A549 (cell line): ENCODE measurements around the gene RBMS3.

Experiments
- BCL3 ChIP-seq: fragments of >200 bp; sonication (Bioruptor Twin); formaldehyde crosslinking; IDR thresholded peaks from 3 replicates; pipeline ENCODE4 v1.6.1; 2016
- CBX8 ChIP-seq: fragments of 200-600 bp; sonication (generic); IDR thresholded peaks from 2 replicates; pipeline ENCODE4 v1.6.1; 2016
- CHD4 ChIP-seq: fragments of 200-600 bp; sonication (generic); IDR thresholded peaks from 2 replicates; pipeline ENCODE4 v1.6.1; 2016; ENCODE audit warnings: antibody characterized with exemption, mild to moderate bottlenecking, borderline replicate concordance
- CTCF ChIP-seq: fragments of >200 bp; sonication (Bioruptor Twin); formaldehyde crosslinking; IDR thresholded peaks from 3 replicates; pipeline ENCODE4 v1.5.1; 2016
- HMGXB4 ChIP-seq: fragments of 250-450 bp; sonication (Bioruptor Pico); IDR thresholded peaks from 2 replicates; pipeline ENCODE4 v1.5.0; 2021; ENCODE audit warnings: mild to moderate bottlenecking, moderate library complexity, borderline replicate concordance
- HOXA7 ChIP-seq: fragments of 250-450 bp; sonication (Bioruptor Pico); IDR thresholded peaks from 2 replicates; pipeline ENCODE4 v1.5.0; 2020; ENCODE audit warnings: mild to moderate bottlenecking, moderate library complexity
- HOXB5 ChIP-seq: fragments of 250-450 bp; sonication (Bioruptor Pico); IDR thresholded peaks from 2 replicates; pipeline ENCODE4 v1.5.0; 2020; ENCODE audit warnings: mild to moderate bottlenecking, moderate library complexity
- KDM1A ChIP-seq: fragments of 200-600 bp; sonication (generic); IDR thresholded peaks from 2 replicates; pipeline ENCODE4 v1.6.1; 2016; ENCODE audit warnings: low read depth, mild to moderate bottlenecking
- MAFK ChIP-seq: fragments of 450-650 bp; IDR thresholded peaks from 2 replicates; pipeline ENCODE4 v1.6.1; 2014; ENCODE audit not compliant: partially characterized antibody
- PHF8 ChIP-seq: fragments of 200-600 bp; sonication (generic); IDR thresholded peaks from 2 replicates; pipeline ENCODE4 v1.6.1; 2016; ENCODE audit warnings: low read depth, mild to moderate bottlenecking, antibody characterized with exemption, moderate library complexity, borderline replicate concordance
- RARB ChIP-seq: fragments of 250-450 bp; sonication (Bioruptor Pico); IDR thresholded peaks from 2 replicates; pipeline ENCODE4 v1.8.0; 2021; ENCODE audit warnings: mild to moderate bottlenecking, moderate library complexity
- ZSCAN20 ChIP-seq: fragments of 250-450 bp; sonication (Bioruptor Pico); IDR thresholded peaks from 2 replicates; pipeline ENCODE4 v1.8.0; 2022; ENCODE audit warnings: mild to moderate bottlenecking, moderate library complexity
- TF ChIP-seq, protein P1 (sequence below): fragments of 200-600 bp; sonication (generic); IDR thresholded peaks from 2 replicates; pipeline ENCODE4 v1.6.1; 2016; ENCODE audit warnings: antibody characterized with exemption, mild to moderate bottlenecking, moderate library complexity

- TF ChIP-seq RARB (CRISPR knock-in tag), result no peak
- TF ChIP-seq CHD4, result no peak
- no peak for TF ChIP-seq KDM1A
- no peak for TF ChIP-seq ZSCAN20 (CRISPR knock-in tag)
- TF ChIP-seq HMGXB4 (CRISPR knock-in tag), result no peak
- TF ChIP-seq, protein P1, sequence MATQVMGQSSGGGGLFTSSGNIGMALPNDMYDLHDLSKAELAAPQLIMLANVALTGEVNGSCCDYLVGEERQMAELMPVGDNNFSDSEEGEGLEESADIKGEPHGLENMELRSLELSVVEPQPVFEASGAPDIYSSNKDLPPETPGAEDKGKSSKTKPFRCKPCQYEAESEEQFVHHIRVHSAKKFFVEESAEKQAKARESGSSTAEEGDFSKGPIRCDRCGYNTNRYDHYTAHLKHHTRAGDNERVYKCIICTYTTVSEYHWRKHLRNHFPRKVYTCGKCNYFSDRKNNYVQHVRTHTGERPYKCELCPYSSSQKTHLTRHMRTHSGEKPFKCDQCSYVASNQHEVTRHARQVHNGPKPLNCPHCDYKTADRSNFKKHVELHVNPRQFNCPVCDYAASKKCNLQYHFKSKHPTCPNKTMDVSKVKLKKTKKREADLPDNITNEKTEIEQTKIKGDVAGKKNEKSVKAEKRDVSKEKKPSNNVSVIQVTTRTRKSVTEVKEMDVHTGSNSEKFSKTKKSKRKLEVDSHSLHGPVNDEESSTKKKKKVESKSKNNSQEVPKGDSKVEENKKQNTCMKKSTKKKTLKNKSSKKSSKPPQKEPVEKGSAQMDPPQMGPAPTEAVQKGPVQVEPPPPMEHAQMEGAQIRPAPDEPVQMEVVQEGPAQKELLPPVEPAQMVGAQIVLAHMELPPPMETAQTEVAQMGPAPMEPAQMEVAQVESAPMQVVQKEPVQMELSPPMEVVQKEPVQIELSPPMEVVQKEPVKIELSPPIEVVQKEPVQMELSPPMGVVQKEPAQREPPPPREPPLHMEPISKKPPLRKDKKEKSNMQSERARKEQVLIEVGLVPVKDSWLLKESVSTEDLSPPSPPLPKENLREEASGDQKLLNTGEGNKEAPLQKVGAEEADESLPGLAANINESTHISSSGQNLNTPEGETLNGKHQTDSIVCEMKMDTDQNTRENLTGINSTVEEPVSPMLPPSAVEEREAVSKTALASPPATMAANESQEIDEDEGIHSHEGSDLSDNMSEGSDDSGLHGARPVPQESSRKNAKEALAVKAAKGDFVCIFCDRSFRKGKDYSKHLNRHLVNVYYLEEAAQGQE, result no peak
- TF ChIP-seq HOXA7 (CRISPR knock-in tag), result no peak
- no peak for TF ChIP-seq BCL3
- no peak for TF ChIP-seq CTCF
- no peak for TF ChIP-seq HOXB5 (CRISPR knock-in tag)
- TF ChIP-seq MAFK, result no peak
- no peak for TF ChIP-seq CBX8
- no peak for TF ChIP-seq PHF8
Observed at GRCh38 chr3:29934751-29935150, 653.9 kb downstream of the RBMS3 start.
